DOHH2 (cell line): ENCODE data around the gene AFF1.

Experiments
- H3F3A ChIP-seq: fragments of 200-600 bp; sonication (generic), shearing (Covaris generic); 2 replicates; pipeline ENCODE4 v1.6.0; 2016; ENCODE audit warnings: antibody characterized with exemption, mild to moderate bottlenecking; ENCODE audit not compliant: control insufficient read depth, insufficient read depth
- H3K27ac ChIP-seq: fragments of 200-600 bp; sonication (generic); 2 replicates; pipeline ENCODE4 v1.5.1; 2014; ENCODE audit warnings: low read depth, mild to moderate bottlenecking, low read length, moderate library complexity
- H3K27me3 ChIP-seq: fragments of 200-600 bp; sonication (generic); 2 replicates; pipeline ENCODE4 v1.6.1; 2014; ENCODE audit warnings: mild to moderate bottlenecking, low read length, mixed read lengths; ENCODE audit not compliant: control insufficient read depth
- H3K36me3 ChIP-seq: fragments of 200-600 bp; sonication (generic); 2 replicates; pipeline ENCODE4 v1.6.1; 2014; ENCODE audit warnings: mild to moderate bottlenecking, low read length, moderate library complexity, mixed read lengths; ENCODE audit not compliant: control insufficient read depth
- H3K4me1 ChIP-seq: fragments of 200-600 bp; sonication (generic); 2 replicates; pipeline ENCODE4 v1.6.1; 2014; ENCODE audit warnings: mild to moderate bottlenecking, low read length, mixed read lengths; ENCODE audit not compliant: control insufficient read depth
- H3K4me2 ChIP-seq: fragments of 200-600 bp; sonication (generic); 2 replicates; pipeline ENCODE4 v1.6.0; 2014; ENCODE audit warnings: mild to moderate bottlenecking, low read length, moderate library complexity
- H3K4me3 ChIP-seq: fragments of 200-600 bp; sonication (generic); 2 replicates; pipeline ENCODE4 v1.5.1; 2014; ENCODE audit warnings: mild to moderate bottlenecking, low read length, mixed read lengths
- H3K79me2 ChIP-seq: fragments of 200-600 bp; sonication (generic); 2 replicates; pipeline ENCODE4 v1.6.1; 2014; ENCODE audit warnings: mild to moderate bottlenecking, low read length, mixed read lengths; ENCODE audit not compliant: control insufficient read depth
- H3K9me2 ChIP-seq: fragments of 200-600 bp; sonication (generic); replicated peaks from 2 replicates; pipeline ENCODE4 v1.6.1; 2014; ENCODE audit warnings: mild to moderate bottlenecking, low read length, mixed read lengths; ENCODE audit not compliant: control insufficient read depth
- H3K9me3 ChIP-seq: fragments of 200-600 bp; sonication (generic); 2 replicates; pipeline ENCODE4 v1.6.1; 2014; ENCODE audit warnings: antibody characterized with exemption, low read length, mixed read lengths; ENCODE audit not compliant: control insufficient read depth, insufficient read depth
- H4K20me1 ChIP-seq: fragments of 200-600 bp; sonication (generic); 2 replicates; pipeline ENCODE4 v1.6.0; 2014; ENCODE audit warnings: low read depth, mild to moderate bottlenecking, antibody characterized with exemption, low read length, moderate library complexity; ENCODE audit not compliant: control insufficient read depth, insufficient read depth
- EZH2phosphoT487 ChIP-seq: fragments of 200-600 bp; sonication (generic); IDR thresholded peaks from 2 replicates; pipeline ENCODE4 v1.6.1; 2017; ENCODE audit warnings: borderline replicate concordance, mild to moderate bottlenecking, antibody characterized with exemption, low read length, moderate library complexity, mixed read lengths
- TF ChIP-seq, protein P1 (sequence below): fragments of 200-600 bp; sonication (generic); IDR thresholded peaks from one replicate; pipeline ENCODE4 v1.5.1; 2014; ENCODE audit warnings: antibody characterized with exemption, mild to moderate bottlenecking, low read depth, low read length; ENCODE audit not compliant: poor library complexity, severe bottlenecking

The AFF1 gene, protein sequence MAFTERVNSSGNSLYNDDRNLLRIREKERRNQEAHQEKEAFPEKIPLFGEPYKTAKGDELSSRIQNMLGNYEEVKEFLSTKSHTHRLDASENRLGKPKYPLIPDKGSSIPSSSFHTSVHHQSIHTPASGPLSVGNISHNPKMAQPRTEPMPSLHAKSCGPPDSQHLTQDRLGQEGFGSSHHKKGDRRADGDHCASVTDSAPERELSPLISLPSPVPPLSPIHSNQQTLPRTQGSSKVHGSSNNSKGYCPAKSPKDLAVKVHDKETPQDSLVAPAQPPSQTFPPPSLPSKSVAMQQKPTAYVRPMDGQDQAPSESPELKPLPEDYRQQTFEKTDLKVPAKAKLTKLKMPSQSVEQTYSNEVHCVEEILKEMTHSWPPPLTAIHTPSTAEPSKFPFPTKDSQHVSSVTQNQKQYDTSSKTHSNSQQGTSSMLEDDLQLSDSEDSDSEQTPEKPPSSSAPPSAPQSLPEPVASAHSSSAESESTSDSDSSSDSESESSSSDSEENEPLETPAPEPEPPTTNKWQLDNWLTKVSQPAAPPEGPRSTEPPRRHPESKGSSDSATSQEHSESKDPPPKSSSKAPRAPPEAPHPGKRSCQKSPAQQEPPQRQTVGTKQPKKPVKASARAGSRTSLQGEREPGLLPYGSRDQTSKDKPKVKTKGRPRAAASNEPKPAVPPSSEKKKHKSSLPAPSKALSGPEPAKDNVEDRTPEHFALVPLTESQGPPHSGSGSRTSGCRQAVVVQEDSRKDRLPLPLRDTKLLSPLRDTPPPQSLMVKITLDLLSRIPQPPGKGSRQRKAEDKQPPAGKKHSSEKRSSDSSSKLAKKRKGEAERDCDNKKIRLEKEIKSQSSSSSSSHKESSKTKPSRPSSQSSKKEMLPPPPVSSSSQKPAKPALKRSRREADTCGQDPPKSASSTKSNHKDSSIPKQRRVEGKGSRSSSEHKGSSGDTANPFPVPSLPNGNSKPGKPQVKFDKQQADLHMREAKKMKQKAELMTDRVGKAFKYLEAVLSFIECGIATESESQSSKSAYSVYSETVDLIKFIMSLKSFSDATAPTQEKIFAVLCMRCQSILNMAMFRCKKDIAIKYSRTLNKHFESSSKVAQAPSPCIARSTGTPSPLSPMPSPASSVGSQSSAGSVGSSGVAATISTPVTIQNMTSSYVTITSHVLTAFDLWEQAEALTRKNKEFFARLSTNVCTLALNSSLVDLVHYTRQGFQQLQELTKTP

DNA sequence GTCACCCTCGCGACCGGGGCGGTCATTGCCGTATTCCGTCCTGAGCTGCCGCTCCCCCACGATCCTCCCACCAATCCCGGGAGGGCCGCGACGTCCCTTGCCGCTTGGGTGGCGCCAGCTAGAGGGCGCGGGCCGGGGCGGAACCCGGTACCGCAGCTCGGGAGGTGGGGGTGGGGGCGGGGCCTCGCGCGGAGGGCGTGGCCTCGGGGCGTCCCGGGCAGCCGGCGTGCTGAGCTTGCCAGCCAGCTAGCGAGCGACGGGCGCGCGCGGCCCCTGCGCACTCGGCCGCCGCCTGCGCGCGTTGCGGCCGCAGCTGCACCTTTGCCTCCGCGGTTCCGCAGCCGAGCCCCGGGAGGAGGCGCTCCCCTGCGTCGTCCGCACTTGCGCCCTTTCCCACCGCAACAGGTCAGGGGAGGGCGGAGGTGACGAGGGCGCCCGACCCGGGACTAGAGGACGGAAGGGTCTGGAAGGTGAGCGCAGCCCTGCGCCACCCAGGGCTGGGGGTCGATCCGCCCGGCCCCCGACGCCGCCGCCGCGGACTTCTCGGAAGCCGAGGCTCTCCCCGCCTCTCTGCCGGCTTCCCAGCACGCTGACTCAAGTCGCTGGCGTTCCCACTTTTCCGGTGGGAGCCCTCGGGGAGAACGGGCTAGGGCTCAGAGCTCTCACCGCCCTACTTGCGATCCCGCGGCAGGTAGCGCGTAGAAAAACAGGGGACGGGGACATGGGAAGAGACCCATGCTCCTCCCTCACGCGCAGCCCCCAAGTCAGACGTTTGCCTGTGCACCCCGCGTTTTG, at the start of gene AFF1:
Gene AFF1 (plus strand): TSS at position 241 of the 795 bp plus-strand sequence. CDS start 13,523 bp downstream, outside the sequence.
- H3K27ac ChIP-seq: peak within 1 kb of the TSS; percentile 45
- peaks cover 84% of the 10 kb centered on the region for H3K4me1 ChIP-seq
- no peaks in the 10 kb centered on the region for H3K36me3 ChIP-seq
- peak within 1 kb of the TSS; percentile 91 for H3K4me3 ChIP-seq
- no peaks in the 10 kb centered on the region for H3K9me3 ChIP-seq
- peak within 1 kb of the TSS; percentile 98 for H3K4me2 ChIP-seq
- TF ChIP-seq, protein P1, sequence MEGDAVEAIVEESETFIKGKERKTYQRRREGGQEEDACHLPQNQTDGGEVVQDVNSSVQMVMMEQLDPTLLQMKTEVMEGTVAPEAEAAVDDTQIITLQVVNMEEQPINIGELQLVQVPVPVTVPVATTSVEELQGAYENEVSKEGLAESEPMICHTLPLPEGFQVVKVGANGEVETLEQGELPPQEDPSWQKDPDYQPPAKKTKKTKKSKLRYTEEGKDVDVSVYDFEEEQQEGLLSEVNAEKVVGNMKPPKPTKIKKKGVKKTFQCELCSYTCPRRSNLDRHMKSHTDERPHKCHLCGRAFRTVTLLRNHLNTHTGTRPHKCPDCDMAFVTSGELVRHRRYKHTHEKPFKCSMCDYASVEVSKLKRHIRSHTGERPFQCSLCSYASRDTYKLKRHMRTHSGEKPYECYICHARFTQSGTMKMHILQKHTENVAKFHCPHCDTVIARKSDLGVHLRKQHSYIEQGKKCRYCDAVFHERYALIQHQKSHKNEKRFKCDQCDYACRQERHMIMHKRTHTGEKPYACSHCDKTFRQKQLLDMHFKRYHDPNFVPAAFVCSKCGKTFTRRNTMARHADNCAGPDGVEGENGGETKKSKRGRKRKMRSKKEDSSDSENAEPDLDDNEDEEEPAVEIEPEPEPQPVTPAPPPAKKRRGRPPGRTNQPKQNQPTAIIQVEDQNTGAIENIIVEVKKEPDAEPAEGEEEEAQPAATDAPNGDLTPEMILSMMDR: peak; percentile 46
- TF ChIP-seq EZH2phosphoT487: no peak
- no peaks in the 10 kb centered on the region; the same call in 1 of the 2 replicates for H3K27me3 ChIP-seq
- peaks cover 47% of the 10 kb centered on the region for H3F3A ChIP-seq
- no peaks in the 10 kb centered on the region for H3K9me2 ChIP-seq
- no peaks in the 10 kb centered on the region; the same call in 1 of the 2 replicates for H4K20me1 ChIP-seq
- H3K79me2 ChIP-seq: peaks cover 28% of the 10 kb centered on the region

DNA sequence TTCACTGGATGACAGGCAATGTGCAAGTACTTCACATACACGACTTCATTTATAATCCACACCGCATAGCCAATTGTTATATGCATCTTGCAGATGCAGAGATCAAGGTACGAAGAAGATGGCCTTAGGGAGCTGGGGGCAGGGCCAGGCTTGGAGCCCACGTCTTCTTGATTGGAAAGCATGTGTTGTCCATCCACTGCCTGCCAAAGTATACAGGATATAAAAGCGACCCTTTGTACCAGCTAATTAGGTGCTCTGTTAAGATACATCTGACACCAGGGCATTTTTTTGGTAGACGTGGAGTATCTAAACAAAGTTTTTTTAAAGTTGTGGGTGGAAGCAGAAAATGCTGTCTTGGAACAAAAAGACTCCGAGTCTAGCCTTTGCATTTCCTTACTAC, 44.0 kb upstream of the AFF1 start:
- TF ChIP-seq, protein P1: no peak
- TF ChIP-seq EZH2phosphoT487: no peak
- Histone ChIP-seq H3K9me2 (no peaks in the 10 kb centered on the region), H3K4me2 (no peak overlapping the region), H3F3A (no peaks in the 10 kb centered on the region), H3K4me3 (no peak overlapping the region), H3K27me3 (peaks cover 10% of the 10 kb centered on the region), H3K79me2 (no peaks in the 10 kb centered on the region), H3K27ac (no peak overlapping the region), H3K36me3 (no peaks in the 10 kb centered on the region), H3K4me1 (no peaks in the 10 kb centered on the region), H4K20me1 (no peaks in the 10 kb centered on the region), H3K9me3 (no peaks in the 10 kb centered on the region)
